A204.1 (cell line): ENCODE measurements around the gene SLC25A44.

Experiments used
- FAIRE-seq: peaks from 2 replicates; lab custom pipeline; 2012; peaks lifted over from hg19 to GRCh38; lab: Jason Lieb, UNC

SLC25A44 gene

GRCh38 chr1:156241926-156242325, 48.0 kb downstream of the SLC25A44 start, which contains the start of gene BGLAP:
Gene BGLAP, plus strand, starts transcription at chr1:156242184. Its CDS starts 48 bp downstream, at chr1:156242232.
- FAIRE-seq = no peak

DNA sequence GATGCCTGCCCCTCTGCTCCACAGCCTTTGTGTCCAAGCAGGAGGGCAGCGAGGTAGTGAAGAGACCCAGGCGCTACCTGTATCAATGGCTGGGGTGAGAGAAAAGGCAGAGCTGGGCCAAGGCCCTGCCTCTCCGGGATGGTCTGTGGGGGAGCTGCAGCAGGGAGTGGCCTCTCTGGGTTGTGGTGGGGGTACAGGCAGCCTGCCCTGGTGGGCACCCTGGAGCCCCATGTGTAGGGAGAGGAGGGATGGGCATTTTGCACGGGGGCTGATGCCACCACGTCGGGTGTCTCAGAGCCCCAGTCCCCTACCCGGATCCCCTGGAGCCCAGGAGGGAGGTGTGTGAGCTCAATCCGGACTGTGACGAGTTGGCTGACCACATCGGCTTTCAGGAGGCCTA, 48.8 kb downstream of the SLC25A44 start:
- FAIRE-seq = no peak

DNA sequence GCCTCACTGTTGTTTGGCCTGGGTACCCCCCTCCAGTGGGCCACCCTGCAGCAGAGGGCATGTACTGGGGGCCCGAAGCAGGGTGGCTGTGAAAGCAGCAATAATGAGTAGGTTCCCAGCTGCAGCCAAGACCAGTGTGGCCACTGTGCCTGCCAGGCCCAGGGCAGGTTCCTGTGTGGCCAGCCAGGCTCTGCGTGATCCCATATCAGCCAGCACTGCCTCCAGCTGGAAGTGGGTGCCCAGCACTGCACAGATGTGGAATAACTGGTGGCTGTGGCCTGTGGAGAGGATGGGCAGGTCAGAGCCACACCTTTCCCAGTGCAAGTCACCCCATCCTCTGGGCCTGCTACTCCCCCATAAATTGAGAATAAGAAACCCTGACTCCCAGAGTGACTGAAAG, 50.2 kb downstream of the SLC25A44 start:
- FAIRE-seq = no peak

GRCh38 chr1:156244712-156245111, 50.8 kb downstream of the SLC25A44 start:
- no peak for FAIRE-seq

GRCh38 chr1:156245451-156246232, 51.7 kb downstream of the SLC25A44 start:
- no peak for FAIRE-seq

DNA sequence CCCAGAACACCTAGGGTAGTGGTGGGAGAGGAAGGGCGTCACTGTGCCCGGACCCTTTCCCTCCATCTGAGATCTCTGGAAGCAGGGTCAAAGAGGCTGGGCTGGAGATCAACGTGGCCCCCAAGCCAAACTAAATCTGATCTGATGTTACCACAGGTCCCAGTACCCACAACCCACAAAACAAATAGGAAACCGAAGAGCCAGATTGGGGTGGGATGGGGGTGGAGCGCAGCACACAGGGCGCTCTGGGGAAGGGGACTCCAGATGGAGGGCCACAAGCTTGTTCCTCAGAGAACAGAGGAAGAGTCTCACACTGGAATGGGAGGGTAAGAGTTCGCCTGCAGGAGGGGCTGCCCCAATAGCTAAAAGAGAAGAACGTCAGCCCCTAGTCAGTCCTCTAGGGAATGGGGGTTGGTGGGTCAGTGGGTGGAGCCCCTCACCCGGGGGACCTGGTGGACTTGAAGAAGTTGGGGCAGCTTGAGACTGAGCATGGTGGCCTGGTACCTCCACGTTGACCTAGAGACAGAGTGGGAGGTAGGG, 52.4 kb downstream of the SLC25A44 start:
- FAIRE-seq = no peak

DNA sequence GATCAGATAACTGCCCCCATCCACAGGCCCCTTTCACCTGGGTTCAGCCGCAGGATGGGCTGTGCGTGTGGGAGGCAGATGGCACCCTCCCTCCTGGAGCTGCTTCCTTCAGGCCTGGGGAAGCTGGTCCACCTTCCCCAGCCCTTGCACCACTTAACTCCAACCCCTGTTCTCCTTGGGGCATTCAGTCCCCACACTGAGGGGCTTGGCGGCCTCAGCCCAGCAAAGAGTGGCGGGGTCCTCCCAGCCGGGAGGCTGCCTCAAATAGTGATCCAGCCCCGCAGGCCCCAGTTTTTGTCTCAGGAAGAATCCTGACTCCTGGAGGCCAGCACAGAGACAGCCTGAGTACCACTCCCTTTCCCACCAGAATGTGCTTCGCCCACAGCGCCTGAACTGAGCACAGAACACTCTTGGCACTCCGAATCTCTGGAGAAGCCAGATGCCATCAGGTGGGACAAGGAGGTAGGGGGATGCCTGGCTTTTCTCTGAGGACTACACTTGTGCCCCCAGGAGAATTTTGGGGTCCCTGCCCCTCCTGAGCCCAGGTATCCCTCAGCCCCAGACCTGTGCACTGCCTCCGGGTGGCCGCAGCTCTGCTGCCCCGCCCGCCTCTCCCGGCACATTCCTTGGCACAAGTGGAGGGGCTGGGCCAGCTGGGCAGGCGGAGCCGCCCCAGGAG, 53.0 kb downstream of the SLC25A44 start:
- FAIRE-seq = no peak

DNA sequence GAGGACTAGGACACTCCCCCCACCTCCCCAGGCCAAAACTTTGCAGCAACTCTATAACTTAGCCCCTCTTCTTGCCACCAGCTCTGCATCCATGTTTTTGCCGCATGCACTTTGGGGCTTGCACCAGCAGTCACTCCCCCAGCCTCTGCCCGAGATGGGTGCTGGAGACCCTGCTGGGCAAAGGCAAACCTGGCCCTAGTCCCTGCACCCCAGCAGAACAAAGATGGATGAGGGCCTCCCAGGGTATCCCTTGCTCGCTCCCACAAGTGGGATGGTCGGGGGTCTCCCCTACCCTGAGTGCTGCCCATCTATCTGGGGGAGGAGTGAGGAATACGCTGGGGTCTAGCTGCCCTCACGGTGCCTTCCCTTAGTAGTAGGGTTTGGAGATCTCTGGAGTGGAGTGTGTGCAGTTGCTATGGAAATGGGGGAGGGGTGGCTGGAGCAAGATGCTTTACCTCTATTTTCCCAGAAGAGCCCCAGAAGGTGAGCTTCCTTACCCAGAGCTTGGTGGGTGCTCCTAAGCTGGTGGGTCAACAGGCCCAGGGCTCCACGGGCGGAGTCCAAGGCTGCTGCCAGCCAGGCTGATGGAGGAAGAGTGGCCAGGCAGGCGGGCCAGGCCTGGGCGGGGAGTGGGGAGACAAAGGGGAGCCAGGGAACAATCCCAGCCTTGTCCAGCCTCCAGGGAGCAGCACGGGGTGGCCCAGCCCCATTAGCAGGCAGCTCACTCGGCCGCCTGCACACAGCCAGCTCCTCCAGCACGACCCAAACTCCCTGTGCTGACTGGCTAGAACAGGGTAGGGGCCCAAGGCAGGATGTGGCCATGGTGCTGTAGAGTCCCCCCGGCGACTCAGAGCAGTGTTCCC, 53.8 kb downstream of the SLC25A44 start, which contains the start of gene PAQR6:
TSS of gene PAQR6 (minus strand) at position 597 of the 863 bp plus-strand sequence. CDS start 1,325 bp downstream, outside the sequence.
- FAIRE-seq = no peak

DNA sequence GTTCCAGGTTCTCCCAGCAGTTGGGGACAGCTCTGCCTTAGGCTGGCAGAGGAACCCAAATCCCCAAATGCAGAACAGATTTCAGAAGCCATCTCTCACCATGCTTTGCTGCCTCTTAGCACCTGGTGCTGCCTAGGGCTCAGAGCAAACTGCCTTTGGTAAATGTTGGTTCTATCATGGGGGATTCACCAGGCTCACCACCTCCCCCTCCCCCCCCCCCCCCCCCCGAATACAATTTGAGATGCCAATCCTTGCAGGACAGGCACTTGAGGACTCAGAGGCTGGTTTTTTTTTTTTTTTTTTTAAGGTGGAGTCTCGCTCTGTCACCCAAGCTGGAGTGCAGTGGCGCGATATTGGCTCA, 54.4 kb downstream of the SLC25A44 start:
- no peak for FAIRE-seq

GRCh38 chr1:156249593-156249992, 55.7 kb downstream of the SLC25A44 start:
- no peak for FAIRE-seq

DNA sequence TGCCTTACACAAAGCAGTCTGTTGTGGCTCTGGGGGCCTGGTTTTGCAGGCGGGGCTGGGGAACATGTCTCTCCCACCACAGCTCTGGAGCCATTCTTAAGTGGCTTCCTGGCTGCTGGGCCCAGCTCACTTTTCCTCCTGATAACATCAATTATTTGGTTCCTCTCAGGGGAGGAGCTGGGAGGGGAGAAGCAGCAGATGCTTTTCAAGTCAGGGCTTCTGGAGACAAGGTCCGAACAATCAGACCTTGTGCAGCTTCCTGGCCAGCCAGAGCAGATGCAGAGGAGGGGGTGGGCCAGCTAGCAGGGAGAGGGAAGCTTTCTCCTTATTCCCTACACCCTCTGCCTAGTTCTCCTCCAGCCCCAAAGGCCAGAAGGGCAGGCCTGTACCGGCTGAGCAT, 57.6 kb downstream of the SLC25A44 start:
- FAIRE-seq = no peak

DNA sequence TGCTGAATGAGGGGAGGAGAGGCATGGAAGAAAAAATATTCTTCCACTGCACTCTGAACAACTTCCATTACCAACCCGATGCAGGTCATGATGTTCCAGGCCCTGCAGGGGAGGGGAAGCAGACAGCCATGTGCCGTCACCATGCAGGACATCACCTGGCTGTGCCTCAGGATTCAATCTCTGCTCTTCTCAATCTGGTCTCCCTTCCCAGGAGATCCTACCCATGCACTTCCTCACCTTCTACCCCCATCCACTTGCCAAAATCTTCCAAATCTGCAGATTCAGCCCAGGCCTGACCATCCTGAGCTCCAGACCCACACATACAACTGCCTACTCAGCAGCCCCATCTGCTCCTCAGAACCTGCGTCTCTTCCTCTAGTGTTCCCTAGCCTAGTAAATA, 59.7 kb downstream of the SLC25A44 start:
- FAIRE-seq = no peak

DNA sequence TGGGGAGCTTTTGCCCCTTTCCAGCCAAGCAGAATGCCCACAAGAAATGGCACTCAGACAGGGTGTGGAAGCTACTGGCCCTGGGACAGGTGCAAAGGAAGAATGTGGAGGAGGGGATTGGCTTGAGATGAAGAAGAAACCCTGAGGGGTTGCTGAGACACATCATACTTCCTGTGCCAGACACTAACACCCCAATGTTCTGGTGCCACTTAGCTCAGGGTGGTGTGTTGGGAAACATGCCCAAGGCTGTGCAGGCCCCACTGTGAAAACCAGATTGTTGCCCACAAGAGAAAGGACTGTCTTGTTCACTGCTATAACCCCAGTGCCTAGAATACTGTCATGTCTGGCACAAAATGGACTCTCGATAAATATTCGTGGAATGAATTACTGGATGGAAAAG, 63.8 kb downstream of the SLC25A44 start:
- FAIRE-seq = no peak

GRCh38 chr1:156258859-156259258, 65.0 kb downstream of the SLC25A44 start:
- FAIRE-seq = no peak

DNA sequence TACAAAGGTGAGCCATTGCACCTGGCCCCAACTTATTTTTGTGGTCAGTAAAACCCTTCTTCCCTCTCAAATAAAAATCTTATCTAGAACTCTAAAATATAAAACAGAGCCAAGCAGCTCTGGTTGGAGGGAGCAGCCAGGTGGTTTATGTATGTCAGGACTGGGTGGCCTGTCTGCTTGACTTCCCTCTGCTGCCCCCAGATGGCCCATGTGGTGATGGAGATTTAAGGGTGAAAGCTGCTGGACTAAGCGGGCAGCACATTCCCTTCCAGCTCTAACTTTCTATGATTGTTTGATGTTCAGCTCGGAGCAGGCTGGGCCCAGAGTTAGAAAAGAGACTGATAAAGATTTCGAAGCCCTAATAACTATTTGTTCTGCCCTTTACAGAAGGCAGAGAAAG, 65.9 kb downstream of the SLC25A44 start:
- no peak for FAIRE-seq

GRCh38 chr1:156260896-156261295, 67.0 kb downstream of the SLC25A44 start:
- FAIRE-seq = no peak
